ENCODE data around the gene PCDH15.

Gene PCDH15

DNA sequence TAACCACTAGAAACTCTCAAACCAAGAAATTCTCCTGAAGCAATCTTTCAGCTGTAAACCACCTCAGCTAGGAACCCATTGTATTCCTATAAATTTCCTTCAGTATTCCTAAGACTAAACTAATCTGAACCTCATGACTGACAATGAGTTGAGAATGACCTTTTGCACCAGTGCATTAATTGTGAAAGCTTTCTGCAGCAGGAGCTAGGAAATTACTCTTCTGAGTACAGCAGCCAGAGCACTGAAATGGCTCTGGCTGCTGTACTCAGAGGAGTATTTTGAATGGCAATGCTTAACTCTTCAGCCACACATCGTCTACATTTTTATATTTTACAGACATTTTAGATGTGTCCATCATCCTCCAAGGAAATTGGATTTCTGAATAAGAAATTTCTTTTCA, 109.7 kb downstream of the PCDH15 start:
- Histone ChIP-seq H3K27me3 (ENCODE audit: insufficient read depth, low read length, poor library complexity) (no peaks in the 10 kb centered on the region), H3K36me3 (ENCODE audit: insufficient read depth, low read length) (no peaks in the 10 kb centered on the region), H3K79me2 (ENCODE audit: insufficient read depth, low read length) (no peaks in the 10 kb centered on the region), H2AFZ (ENCODE audit: low read depth, low read length) (no peak overlapping the region), H3K4me3 (ENCODE audit: low read depth in 1 of 2, low read length in 2 of 2) (no peak overlapping the region), H3K27ac (ENCODE audit: low read length) (no peak overlapping the region), H3K4me1 (ENCODE audit: insufficient read depth, low read length) (no peaks in the 10 kb centered on the region), H3K9me3 (ENCODE audit: insufficient read depth, low read length, severe bottlenecking) (no peaks in the 10 kb centered on the region), H3K9ac (ENCODE audit: low read depth, low read length) (no peak overlapping the region), H4K20me1 (ENCODE audit: insufficient read depth, low read length) (no peaks in the 10 kb centered on the region), H3K4me2 (ENCODE audit: insufficient read depth, low read length) (no peak overlapping the region)
- ATAC-seq (ENCODE audit: insufficient read depth, low read depth) (no peak), DNase-seq (no peak)
- no peak for TF ChIP-seq EZH2 (IDR thresholded peaks at IDR 0.05; ENCODE audit: borderline replicate concordance, low read depth, low read length, severe bottlenecking)
- TF ChIP-seq, protein P1, sequence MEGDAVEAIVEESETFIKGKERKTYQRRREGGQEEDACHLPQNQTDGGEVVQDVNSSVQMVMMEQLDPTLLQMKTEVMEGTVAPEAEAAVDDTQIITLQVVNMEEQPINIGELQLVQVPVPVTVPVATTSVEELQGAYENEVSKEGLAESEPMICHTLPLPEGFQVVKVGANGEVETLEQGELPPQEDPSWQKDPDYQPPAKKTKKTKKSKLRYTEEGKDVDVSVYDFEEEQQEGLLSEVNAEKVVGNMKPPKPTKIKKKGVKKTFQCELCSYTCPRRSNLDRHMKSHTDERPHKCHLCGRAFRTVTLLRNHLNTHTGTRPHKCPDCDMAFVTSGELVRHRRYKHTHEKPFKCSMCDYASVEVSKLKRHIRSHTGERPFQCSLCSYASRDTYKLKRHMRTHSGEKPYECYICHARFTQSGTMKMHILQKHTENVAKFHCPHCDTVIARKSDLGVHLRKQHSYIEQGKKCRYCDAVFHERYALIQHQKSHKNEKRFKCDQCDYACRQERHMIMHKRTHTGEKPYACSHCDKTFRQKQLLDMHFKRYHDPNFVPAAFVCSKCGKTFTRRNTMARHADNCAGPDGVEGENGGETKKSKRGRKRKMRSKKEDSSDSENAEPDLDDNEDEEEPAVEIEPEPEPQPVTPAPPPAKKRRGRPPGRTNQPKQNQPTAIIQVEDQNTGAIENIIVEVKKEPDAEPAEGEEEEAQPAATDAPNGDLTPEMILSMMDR (IDR thresholded peaks at IDR 0.05; ENCODE audit: borderline replicate concordance, extremely low read depth, low read length, poor library complexity, severe bottlenecking): no peak

DNA sequence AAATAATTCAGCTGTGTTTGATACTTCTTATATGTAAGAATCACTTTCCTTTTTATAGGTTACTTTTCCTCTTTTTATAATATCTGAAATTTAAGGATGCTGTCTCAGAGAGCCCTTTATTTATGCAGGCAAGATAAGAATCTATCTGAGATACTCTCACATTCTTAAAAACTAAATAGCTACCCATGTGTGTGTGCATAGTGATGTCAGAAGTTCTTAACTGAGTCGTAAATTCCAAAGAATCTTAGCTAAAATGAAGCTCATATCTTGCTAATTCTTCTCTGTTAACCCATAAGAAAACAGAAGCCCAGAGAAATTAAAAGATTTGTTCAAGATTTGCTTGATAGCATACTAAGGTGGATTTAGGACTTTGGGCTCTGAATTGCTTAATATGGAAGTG, 118.5 kb downstream of the PCDH15 start:
- H3K4me1 ChIP-seq (ENCODE audit: insufficient read depth, low read length): no peaks in the 10 kb centered on the region
- H4K20me1 ChIP-seq (ENCODE audit: insufficient read depth, low read length): no peaks in the 10 kb centered on the region
- H3K79me2 ChIP-seq (ENCODE audit: insufficient read depth, low read length): no peaks in the 10 kb centered on the region
- H3K27ac ChIP-seq (ENCODE audit: low read length): no peak overlapping the region
- no peak for TF ChIP-seq EZH2 (IDR thresholded peaks at IDR 0.05; ENCODE audit: borderline replicate concordance, low read depth, low read length, severe bottlenecking)
- TF ChIP-seq, protein P1 (IDR thresholded peaks at IDR 0.05; ENCODE audit: borderline replicate concordance, extremely low read depth, low read length, poor library complexity, severe bottlenecking): no peak
- H3K36me3 ChIP-seq (ENCODE audit: insufficient read depth, low read length): no peaks in the 10 kb centered on the region
- no peaks in the 10 kb centered on the region for H3K9me3 ChIP-seq (ENCODE audit: insufficient read depth, low read length, severe bottlenecking)
- ATAC-seq (ENCODE audit: insufficient read depth, low read depth): no peak
- no peaks in the 10 kb centered on the region for H3K27me3 ChIP-seq (ENCODE audit: insufficient read depth, low read length, poor library complexity)
- DNase-seq: no peak
- no peak overlapping the region for H2AFZ ChIP-seq (ENCODE audit: low read depth, low read length)
- H3K4me2 ChIP-seq (ENCODE audit: insufficient read depth, low read length): no peak overlapping the region
- no peak overlapping the region for H3K9ac ChIP-seq (ENCODE audit: low read depth, low read length)
- no peak overlapping the region for H3K4me3 ChIP-seq (ENCODE audit: low read depth in 1 of 2, low read length in 2 of 2)

DNA sequence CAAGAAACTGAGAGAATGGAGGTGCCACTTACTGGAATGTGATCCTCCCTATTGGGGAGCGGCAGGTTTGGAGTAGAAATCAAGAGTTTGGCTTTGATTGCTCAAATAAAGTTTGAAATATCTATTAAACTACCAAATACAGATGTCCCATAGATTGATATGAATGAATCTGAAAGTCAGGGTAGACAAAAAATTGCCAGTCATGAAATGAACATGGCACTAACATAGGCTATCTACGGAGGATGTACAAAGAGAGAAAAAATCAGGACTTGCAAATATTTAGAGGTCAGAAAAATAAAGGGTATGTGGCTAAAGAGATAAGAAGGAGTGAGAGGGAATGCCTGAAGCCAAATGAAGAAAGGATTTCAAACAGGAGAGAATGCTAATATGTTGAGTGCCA, 119.9 kb downstream of the PCDH15 start:
- no peak overlapping the region for H3K27ac ChIP-seq (ENCODE audit: low read length)

More for the DNA sequence above, 119.9 kb downstream of the PCDH15 start:
- Histone ChIP-seq H3K4me2 (ENCODE audit: insufficient read depth, low read length) (no peak overlapping the region), H4K20me1 (ENCODE audit: insufficient read depth, low read length) (no peaks in the 10 kb centered on the region), H3K27me3 (ENCODE audit: insufficient read depth, low read length, poor library complexity) (no peaks in the 10 kb centered on the region), H2AFZ (ENCODE audit: low read depth, low read length) (no peak overlapping the region), H3K79me2 (ENCODE audit: insufficient read depth, low read length) (no peaks in the 10 kb centered on the region), H3K9ac (ENCODE audit: low read depth, low read length) (no peak overlapping the region), H3K4me3 (ENCODE audit: low read depth in 1 of 2, low read length in 2 of 2) (no peak overlapping the region), H3K4me1 (ENCODE audit: insufficient read depth, low read length) (no peaks in the 10 kb centered on the region), H3K9me3 (ENCODE audit: insufficient read depth, low read length, severe bottlenecking) (no peaks in the 10 kb centered on the region), H3K36me3 (ENCODE audit: insufficient read depth, low read length) (no peaks in the 10 kb centered on the region)
- DNase-seq: no peak
- ATAC-seq (ENCODE audit: insufficient read depth, low read depth): no peak
- TF ChIP-seq EZH2 (IDR thresholded peaks at IDR 0.05; ENCODE audit: borderline replicate concordance, low read depth, low read length, severe bottlenecking): no peak
- TF ChIP-seq, protein P1 (IDR thresholded peaks at IDR 0.05; ENCODE audit: borderline replicate concordance, extremely low read depth, low read length, poor library complexity, severe bottlenecking): no peak

All from DND-41 (cell line).